ENCODE measurements around the gene CHID1.

CHID1 gene

DNA sequence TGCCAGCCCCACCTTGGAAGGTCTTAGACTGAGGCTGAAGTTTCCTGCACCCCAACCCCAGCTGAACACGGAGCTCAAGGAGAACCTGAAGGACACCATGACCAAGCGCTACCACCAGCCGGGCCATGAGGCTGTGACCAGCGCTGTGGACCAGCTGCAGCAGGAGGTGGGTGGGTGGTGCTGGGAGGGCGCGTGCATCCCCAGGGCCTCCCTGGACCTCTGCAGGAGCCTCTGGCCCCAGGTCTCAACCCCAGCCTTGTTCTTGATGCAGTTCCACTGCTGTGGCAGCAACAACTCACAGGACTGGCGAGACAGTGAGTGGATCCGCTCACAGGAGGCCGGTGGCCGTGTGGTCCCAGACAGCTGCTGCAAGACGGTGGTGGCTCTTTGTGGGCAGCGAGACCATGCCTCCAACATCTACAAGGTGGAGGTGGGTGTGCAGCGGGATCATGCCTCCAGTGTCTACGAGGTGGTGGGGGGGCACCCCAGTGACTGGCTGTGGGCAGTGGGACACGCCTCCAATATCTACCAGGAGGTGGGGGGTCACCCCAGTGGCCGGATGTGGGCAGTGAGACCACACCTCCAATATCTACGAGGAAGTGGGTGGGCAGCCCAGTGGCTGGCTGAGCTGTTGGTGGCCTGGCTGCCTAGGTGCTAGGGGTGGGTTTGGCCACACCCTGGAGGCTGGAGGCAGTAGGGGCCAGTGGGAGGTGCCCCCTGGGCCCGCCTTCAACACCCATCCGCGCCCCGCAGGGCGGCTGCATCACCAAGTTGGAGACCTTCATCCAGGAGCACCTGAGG is 73.2 kb downstream of the CHID1 start:
- H3K36me3 ChIP-seq (ENCODE audit: control insufficient read depth, insufficient read depth, low read length): peaks cover 25% of the 10 kb centered on the region
- no peak for DNase-seq (ENCODE audit: extremely low read depth, insufficient read length)
- H3K27me3 ChIP-seq (replicated peaks; ENCODE audit: control insufficient read depth, insufficient read depth, low read length): no peaks in the 10 kb centered on the region; the same call in 1 of the 2 replicates
- no peak overlapping the region for H3K4me3 ChIP-seq (replicated peaks; ENCODE audit: low read depth, low read length)
- TF ChIP-seq, protein P1, sequence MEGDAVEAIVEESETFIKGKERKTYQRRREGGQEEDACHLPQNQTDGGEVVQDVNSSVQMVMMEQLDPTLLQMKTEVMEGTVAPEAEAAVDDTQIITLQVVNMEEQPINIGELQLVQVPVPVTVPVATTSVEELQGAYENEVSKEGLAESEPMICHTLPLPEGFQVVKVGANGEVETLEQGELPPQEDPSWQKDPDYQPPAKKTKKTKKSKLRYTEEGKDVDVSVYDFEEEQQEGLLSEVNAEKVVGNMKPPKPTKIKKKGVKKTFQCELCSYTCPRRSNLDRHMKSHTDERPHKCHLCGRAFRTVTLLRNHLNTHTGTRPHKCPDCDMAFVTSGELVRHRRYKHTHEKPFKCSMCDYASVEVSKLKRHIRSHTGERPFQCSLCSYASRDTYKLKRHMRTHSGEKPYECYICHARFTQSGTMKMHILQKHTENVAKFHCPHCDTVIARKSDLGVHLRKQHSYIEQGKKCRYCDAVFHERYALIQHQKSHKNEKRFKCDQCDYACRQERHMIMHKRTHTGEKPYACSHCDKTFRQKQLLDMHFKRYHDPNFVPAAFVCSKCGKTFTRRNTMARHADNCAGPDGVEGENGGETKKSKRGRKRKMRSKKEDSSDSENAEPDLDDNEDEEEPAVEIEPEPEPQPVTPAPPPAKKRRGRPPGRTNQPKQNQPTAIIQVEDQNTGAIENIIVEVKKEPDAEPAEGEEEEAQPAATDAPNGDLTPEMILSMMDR (IDR thresholded peaks at IDR 0.05; ENCODE audit: insufficient read depth, low read length, poor library complexity, severe bottlenecking): no peak

DNA sequence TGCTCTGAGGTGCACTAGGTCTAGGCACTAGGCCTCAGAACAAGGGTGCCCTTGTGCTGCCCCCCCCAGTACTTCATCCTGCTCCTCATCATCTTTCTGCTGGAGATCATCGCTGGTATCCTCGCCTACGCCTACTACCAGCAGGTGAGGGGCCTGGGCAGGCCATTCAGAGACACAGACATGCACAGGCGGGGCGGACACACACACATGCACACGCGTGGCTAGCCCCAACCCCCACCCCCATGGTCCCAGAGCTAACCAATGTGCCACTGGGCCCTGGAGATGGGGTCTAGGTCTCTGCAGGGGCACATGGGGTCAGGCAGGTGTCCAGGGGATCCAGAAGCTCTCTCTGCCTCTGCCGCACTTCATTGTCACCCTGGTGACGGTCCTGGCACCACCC is 73.9 kb downstream of the CHID1 start:
- no peaks in the 10 kb centered on the region; the same call in 1 of the 2 replicates for H3K27me3 ChIP-seq (replicated peaks; ENCODE audit: control insufficient read depth, insufficient read depth, low read length)
- DNase-seq (ENCODE audit: extremely low read depth, insufficient read length): no peak
- no peak overlapping the region for H3K4me3 ChIP-seq (replicated peaks; ENCODE audit: low read depth, low read length)
- H3K36me3 ChIP-seq (ENCODE audit: control insufficient read depth, insufficient read depth, low read length): peaks cover 25% of the 10 kb centered on the region
- TF ChIP-seq, protein P1 (IDR thresholded peaks at IDR 0.05; ENCODE audit: insufficient read depth, low read length, poor library complexity, severe bottlenecking): no peak

DNA sequence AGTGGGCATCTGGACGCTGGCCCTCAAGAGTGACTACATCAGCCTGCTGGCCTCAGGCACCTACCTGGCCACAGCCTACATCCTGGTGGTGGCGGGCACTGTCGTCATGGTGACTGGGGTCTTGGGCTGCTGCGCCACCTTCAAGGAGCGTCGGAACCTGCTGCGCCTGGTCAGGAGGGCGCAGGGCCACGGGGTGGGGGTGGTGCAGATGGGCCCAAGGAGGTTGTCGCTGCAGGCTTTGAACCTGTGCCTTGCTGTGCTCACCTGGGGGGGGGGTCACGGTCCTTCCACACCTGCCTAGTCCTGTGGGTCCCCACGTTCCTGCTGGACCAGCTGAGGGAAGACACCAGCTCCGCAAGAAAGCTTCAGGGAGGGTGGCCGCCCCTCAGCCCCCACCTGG is 74.3 kb downstream of the CHID1 start:
- Histone ChIP-seq H3K27me3 (replicated peaks; ENCODE audit: control insufficient read depth, insufficient read depth, low read length) (peaks cover 1% of the 10 kb centered on the region), H3K4me3 (replicated peaks; ENCODE audit: low read depth, low read length) (no peak overlapping the region), H3K36me3 (ENCODE audit: control insufficient read depth, insufficient read depth, low read length) (peaks cover 25% of the 10 kb centered on the region)
- TF ChIP-seq, protein P1 (IDR thresholded peaks at IDR 0.05; ENCODE audit: insufficient read depth, low read length, poor library complexity, severe bottlenecking): no peak
- DNase-seq (ENCODE audit: extremely low read depth, insufficient read length): no peak

DNA sequence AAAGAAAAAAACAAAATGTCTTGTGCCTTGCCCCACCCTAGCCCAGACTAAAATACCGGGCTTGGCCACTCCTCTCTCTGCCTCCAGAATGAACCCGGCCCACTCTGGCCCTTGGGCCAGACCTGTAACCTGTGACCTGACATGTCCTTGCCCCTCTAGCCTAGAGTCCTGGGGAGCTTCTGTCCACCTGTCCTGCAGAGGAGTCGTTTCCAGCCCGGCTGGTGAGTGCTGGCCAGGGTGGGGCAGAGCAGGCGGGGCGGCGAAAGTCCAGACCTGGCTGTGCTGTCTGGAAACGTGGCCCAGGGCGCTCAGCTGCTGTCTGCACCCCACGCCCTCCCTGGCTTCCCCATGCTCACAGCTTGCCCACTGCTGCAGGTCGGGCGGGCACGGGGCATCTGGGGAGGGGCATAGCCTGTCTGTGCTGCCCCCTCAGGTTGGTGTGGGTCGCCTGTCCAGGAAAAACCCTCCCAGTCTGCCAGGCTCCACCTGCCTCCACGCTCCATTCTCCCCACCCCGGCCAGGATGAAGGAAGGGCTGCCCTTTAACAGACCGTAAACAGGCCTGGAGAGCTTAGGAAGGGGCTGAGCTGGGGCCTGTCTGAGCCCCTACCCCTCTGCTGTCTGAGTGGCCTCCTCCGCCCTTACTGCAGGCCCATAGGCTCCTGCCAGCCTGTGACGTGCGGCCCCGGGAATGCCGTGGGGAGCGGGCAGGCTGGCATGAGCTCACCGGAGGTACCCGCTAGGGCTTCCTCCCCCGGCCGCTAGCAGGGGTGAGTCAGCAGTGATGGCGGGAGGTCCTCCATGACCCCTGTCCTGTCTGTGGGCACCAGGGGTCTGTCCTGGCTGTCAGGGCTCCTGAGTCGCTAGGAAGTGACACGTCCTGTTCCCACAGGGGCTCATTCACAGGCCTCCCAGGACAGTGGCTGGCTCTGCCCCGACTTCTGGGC is 76.0 kb downstream of the CHID1 start:
- Histone ChIP-seq H3K36me3 (ENCODE audit: control insufficient read depth, insufficient read depth, low read length) (peaks cover 20% of the 10 kb centered on the region), H3K27me3 (replicated peaks; ENCODE audit: control insufficient read depth, insufficient read depth, low read length) (peaks cover 1% of the 10 kb centered on the region), H3K4me3 (replicated peaks; ENCODE audit: low read depth, low read length) (no peak overlapping the region)
- no peak for DNase-seq (ENCODE audit: extremely low read depth, insufficient read length)
- TF ChIP-seq, protein P1 (IDR thresholded peaks at IDR 0.05; ENCODE audit: insufficient read depth, low read length, poor library complexity, severe bottlenecking): no peak

DNA sequence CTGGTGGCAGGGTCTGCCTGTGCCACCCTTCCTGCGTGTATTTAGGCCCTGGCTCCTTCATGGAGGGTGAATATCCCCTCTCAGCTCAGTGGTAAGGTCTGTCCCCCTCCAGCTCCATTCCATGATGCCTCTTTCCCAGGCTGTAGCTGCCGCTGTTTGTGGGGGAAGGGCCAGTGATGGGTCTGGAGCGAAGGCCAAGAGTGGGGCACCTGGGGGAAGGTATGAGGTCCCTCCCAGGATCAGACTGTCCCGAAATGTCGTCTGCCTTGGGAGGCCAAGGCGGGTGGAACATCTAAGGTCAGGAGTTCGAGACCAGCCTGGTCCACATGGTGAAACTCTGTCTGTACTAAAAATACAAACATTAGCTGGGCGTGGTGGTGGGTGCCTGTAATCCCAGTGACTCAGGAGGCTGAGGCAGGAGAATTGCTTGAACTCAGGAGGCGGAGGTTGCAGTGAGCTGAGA is 76.7 kb downstream of the CHID1 start:
- DNase-seq (ENCODE audit: extremely low read depth, insufficient read length): no peak
- TF ChIP-seq, protein P1 (IDR thresholded peaks at IDR 0.05; ENCODE audit: insufficient read depth, low read length, poor library complexity, severe bottlenecking): no peak
- Histone ChIP-seq H3K27me3 (replicated peaks; ENCODE audit: control insufficient read depth, insufficient read depth, low read length) (peaks cover 1% of the 10 kb centered on the region), H3K36me3 (ENCODE audit: control insufficient read depth, insufficient read depth, low read length) (peaks cover 14% of the 10 kb centered on the region), H3K4me3 (replicated peaks; ENCODE audit: low read depth, low read length) (peak overlapping the region; percentile 61)
